K562 (cell line): ENCODE data around the gene SH3TC2. TPM values are rescaled to one million over a fixed set of nuclear protein-coding genes. Genes with fewer than 3 reads are reported as not detected.

Experiments
- ATAC-seq: fragments of 200-7000 bp; cut with Tn5 transposase; 3 replicates; pipeline ENCODE4 v1.9.1; 2020; ENCODE audit warnings: moderate library complexity
- BruUV-seq: library from RNA; stranded (reverse); fragments of 400-500 nt; replicated peaks from 2 replicates; lab custom pipeline; 2021; lab: Mats Ljungman, UMichigan
- CTCF ChIA-PET: fragments of 300-600 bp; formaldehyde crosslinking; extraction: SDS; loops from one replicate; lab custom pipeline; 2021; ENCODE audit warnings: low intra/inter-chr PET ratio; lab: Yijun Ruan, JAX
- POLR2A ChIA-PET: fragments of 300-600, 350-650 bp; sonication (Branson Sonifier 250); formaldehyde crosslinking; extraction: SDS; loops from one replicate; lab custom pipeline; 2021; ENCODE audit warnings: antibody characterized with exemption, inconsistent platforms; lab: Yijun Ruan, JAX
- DNase-seq, 4 experiments: peaks; one replicate each; pipeline versions ENCODE4 v3.0.0 to v3.0.0-alpha.2; 2011 to 2018; ENCODE audit warnings: low spot score in 3 of 4, mixed read lengths in 3 of 4; ENCODE audit errors: extremely low read depth in 1 of 4
- FAIRE-seq: peaks from 2 replicates; lab custom pipeline; 2011; peaks lifted over from hg19 to GRCh38; lab: Jason Lieb, UNC
- H2AFZ ChIP-seq: 2 replicates; pipeline ENCODE4 v1.6.0; 2011; ENCODE audit warnings: low read depth, low read length, control low read depth, inconsistent platforms
- H3K27ac ChIP-seq: fragments of 200-600 bp; 3 replicates; pipeline ENCODE4 v1.8.0; 2011; ENCODE audit warnings: low read depth, mild to moderate bottlenecking, control low read depth, inconsistent platforms, low read length, moderate library complexity, mixed read lengths; ENCODE audit errors: extremely low read depth
- H3K27me3 ChIP-seq, 2 experiments: fragments of 300-600 bp in 1 of 2; 2 replicates in 1 of 2; 3 replicates in 1 of 2; pipeline versions ENCODE4 v1.6.0 to v1.8.0; 2011; ENCODE audit warnings: inconsistent platforms in 2 of 2, low read length in 2 of 2, mild to moderate bottlenecking in 1 of 2, mixed read lengths in 1 of 2, moderate library complexity in 1 of 2; ENCODE audit not compliant: control insufficient read depth in 2 of 2, insufficient read depth in 2 of 2
- H3K36me3 ChIP-seq: fragments of 300-600 bp; 3 replicates; pipeline ENCODE4 v1.8.0; 2011; ENCODE audit warnings: mild to moderate bottlenecking, low read length, inconsistent platforms; ENCODE audit not compliant: control insufficient read depth, insufficient read depth
- H3K4me1 ChIP-seq, 2 experiments: fragments of 200-600 bp in 1 of 2; replicated peaks in 1 of 2; 2 replicates in 1 of 2; 3 replicates in 1 of 2; pipeline versions ENCODE4 v1.5.1 to v1.8.0; 2011; ENCODE audit warnings: inconsistent platforms in 2 of 2, low read length in 2 of 2, mild to moderate bottlenecking in 1 of 2, mixed read lengths in 1 of 2, moderate library complexity in 1 of 2; ENCODE audit not compliant: control insufficient read depth in 2 of 2, insufficient read depth in 2 of 2
- H3K4me2 ChIP-seq: 2 replicates; pipeline ENCODE4 v1.6.1; 2011; ENCODE audit warnings: low read length, control low read depth, inconsistent platforms, mixed read lengths; ENCODE audit not compliant: insufficient read depth
- H3K4me3 ChIP-seq: fragments of 200-600 bp; sonication (generic), shearing (Covaris generic); 2 replicates; pipeline ENCODE4 v1.5.1; 2016; ENCODE audit warnings: control low read depth, inconsistent platforms
- H3K79me2 ChIP-seq: fragments of 200-600 bp; 3 replicates; pipeline ENCODE4 v1.8.0; 2011; ENCODE audit warnings: low read length, inconsistent platforms; ENCODE audit not compliant: control insufficient read depth, insufficient read depth
- H3K9ac ChIP-seq, 2 experiments: 2 replicates each; pipeline versions ENCODE4 v1.6.0 to v1.6.1; 2011; ENCODE audit warnings: low read depth in 2 of 2, low read length in 2 of 2, control low read depth in 1 of 2, inconsistent platforms in 1 of 2, mild to moderate bottlenecking in 1 of 2, mixed read lengths in 1 of 2; ENCODE audit not compliant: insufficient read depth in 1 of 2
- H3K9me1 ChIP-seq: one replicate; pipeline ENCODE4 v1.6.0; 2011; ENCODE audit warnings: inconsistent platforms, mild to moderate bottlenecking, low read length, moderate library complexity; ENCODE audit not compliant: control insufficient read depth, insufficient read depth
- H3K9me3 ChIP-seq: replicated peaks from 2 replicates; pipeline ENCODE4 v1.5.1; 2011; ENCODE audit warnings: low read depth, low read length, inconsistent platforms; ENCODE audit not compliant: control insufficient read depth, insufficient read depth
- H4K20me1 ChIP-seq: replicated peaks from 2 replicates; pipeline ENCODE4 v1.6.1; 2011; ENCODE audit warnings: low read length, inconsistent platforms, mixed read lengths; ENCODE audit not compliant: control insufficient read depth, insufficient read depth
- BHLHE40 ChIP-seq: IDR thresholded peaks from 2 replicates; pipeline ENCODE4 v1.6.1; 2011; ENCODE audit warnings: low read length, improper control_type of control experiment
- CEBPB ChIP-seq: fragments of 450-650 bp; IDR thresholded peaks from 2 replicates; pipeline ENCODE4 v1.6.1; 2016; ENCODE audit warnings: missing genetic modification characterization, missing compliant biosample characterization
- CEBPG ChIP-seq, 3 experiments: fragments of 200-800 bp in 1 of 3; sonication (Bioruptor generic) in 1 of 3; sonication (generic) in 1 of 3; formaldehyde crosslinking in 1 of 3; IDR thresholded peaks in 2 of 3; conservative IDR thresholded peaks in 1 of 3; 2 replicates each; pipeline versions ENCODE4 v1.6.1 to v1.8.0; 2016 to 2022; ENCODE audit warnings: missing compliant biosample characterization in 2 of 3, missing genetic modification characterization in 2 of 3, mild to moderate bottlenecking in 1 of 3, missing genetic modification reagents in 1 of 3
- ELF1 ChIP-seq: fragments of 200-800 bp; sonication (Bioruptor generic); IDR thresholded peaks from 2 replicates; pipeline ENCODE4 v1.6.1; 2016; ENCODE audit warnings: missing genetic modification characterization, missing compliant biosample characterization
- FOSL1 ChIP-seq: fragments of 200-800 bp; sonication (Bioruptor generic); conservative IDR thresholded peaks from 2 replicates; pipeline ENCODE4 v1.6.1; 2016; ENCODE audit warnings: missing genetic modification characterization, missing compliant biosample characterization
- HLTF ChIP-seq: fragments of 450-650 bp; IDR thresholded peaks from 2 replicates; pipeline ENCODE4 v1.6.1; 2016
- HSF4 ChIP-seq: fragments of 250-450 bp; sonication (Bioruptor Pico); IDR thresholded peaks from 2 replicates; pipeline ENCODE4 v2.1.2; 2022; ENCODE audit warnings: mild to moderate bottlenecking, moderate library complexity, borderline replicate concordance
- MCM7 ChIP-seq, 2 experiments: fragments of 450-650 bp; IDR thresholded peaks; 2 replicates each; pipeline ENCODE4 v1.6.1; 2016 to 2018
- PCBP1 ChIP-seq: fragments of 200-400 bp; formaldehyde crosslinking; IDR thresholded peaks from 2 replicates; pipeline ENCODE4 v1.6.1; 2018; ENCODE audit warnings: mild to moderate bottlenecking, low read depth, low read length; ENCODE audit not compliant: poor library complexity, severe bottlenecking
- TBL1XR1 ChIP-seq, 2 experiments: IDR thresholded peaks; 2 replicates each; pipeline ENCODE4 v1.6.1; 2012; ENCODE audit warnings: improper control_type of control experiment in 2 of 2, low read length in 2 of 2, mild to moderate bottlenecking in 1 of 2
- TOE1 ChIP-seq, 2 experiments: fragments of 450-650 bp in 1 of 2; sonication (generic) in 1 of 2; formaldehyde crosslinking in 1 of 2; IDR thresholded peaks; 2 replicates each; pipeline versions ENCODE4 v1.7.1 to v1.8.0; 2016 to 2022; ENCODE audit warnings: borderline replicate concordance in 2 of 2, mild to moderate bottlenecking in 2 of 2, antibody characterized with exemption in 1 of 2, inconsistent platforms in 1 of 2, low read depth in 1 of 2, missing genetic modification reagents in 1 of 2, moderate library complexity in 1 of 2
- WHSC1 ChIP-seq: IDR thresholded peaks from one replicate; pipeline ENCODE4 v1.6.1; 2012; ENCODE audit warnings: low read length, control low read depth, inconsistent platforms
- ZBTB8A ChIP-seq: fragments of 450-650 bp; IDR thresholded peaks from 2 replicates; pipeline ENCODE4 v1.6.1; 2018; ENCODE audit warnings: mild to moderate bottlenecking, moderate library complexity; ENCODE audit not compliant: partially characterized antibody
- ZNF23 ChIP-seq: fragments of 250-450 bp; sonication (Bioruptor Pico); IDR thresholded peaks from 2 replicates; pipeline ENCODE4 v1.4.0; 2020; ENCODE audit warnings: mild to moderate bottlenecking
- WGBS: fragments of 100-300 bp; shearing (Covaris generic); methylation state at CpG from one replicate; pipeline ENCODE4 v1.1.6; 2016; ENCODE audit warnings: low coverage, mixed read lengths; ENCODE audit not compliant: insufficient coverage; ENCODE audit errors: missing lambda C conversion rate; 5-methylcytosine and 5-hydroxymethylcytosine counted together
- in situ Hi-C: fragments of 300-500 bp; cut with MboI; formaldehyde crosslinking; loops from 4 replicates; pipeline ENCODE4 v1.15.0; 2018; ENCODE audit warnings: inconsistent platforms, mixed read lengths
- intact Hi-C: fragments of 100-400 bp; cut with micrococcal nuclease; formaldehyde crosslinking; loops from 2 replicates; pipeline ENCODE4 v1.14.2; 2022
- polyA plus RNA-seq, 8 experiments: library from polyadenylated mRNA; depleted of rRNA in 4 of 8; stranded (reverse) in 5 of 8; unstranded in 3 of 8; fragments of >200 nt; fragmentation: Nextera tagmentation in 2 of 8; fragmentation: Illumina TruSeq in 1 of 8; extraction: Ambion mirVana in 2 of 8; extraction: Trizol in 1 of 8; gene quantifications; 2 replicates each; pipeline versions ENCODE4 v1.2.1 to v1.2.3, GENCODE V29; 2011 to 2014; ENCODE audit warnings: inconsistent platforms in 1 of 8, missing spikeins in 1 of 8
- total RNA-seq, 7 experiments: library from RNA; depleted of rRNA in 6 of 7; stranded (reverse); fragments of >200 nt in 6 of 7; fragmentation: Illumina TruSeq in 2 of 7; extraction: Trizol in 2 of 7; gene quantifications; 2 replicates each; pipeline versions ENCODE4 v1.2.1 to v1.2.3, GENCODE V29; 2011 to 2021; ENCODE audit warnings: low replicate concordance in 1 of 7
- TF ChIP-seq, protein P1 (sequence below): sonication (generic); formaldehyde crosslinking; IDR thresholded peaks from 2 replicates; pipeline ENCODE4 v1.8.1; 2023; ENCODE audit warnings: mild to moderate bottlenecking, missing genetic modification reagents

The SH3TC2 gene
- total and polyA plus RNA-seq, 9 of the 15 experiments (the other 6 are each of a cell fraction or from before 2014, with no cell fraction given) = 0.03 to 0.80 (median 0.55) TPM; not detected in 1

- Histone ChIP-seq H3K27ac (no peak overlapping the region), H2AFZ (no peak overlapping the region), H3K4me2 (no peak overlapping the region), H3K9me1 (no peaks in the 10 kb centered on the region), H3K36me3 (no peaks in the 10 kb centered on the region), H3K4me1 (no peaks in the 10 kb centered on the region; a peak in 2 of 5 replicates), H3K4me3 (no peak overlapping the region), H3K27me3 (peaks cover 0 to 15% of the 10 kb centered on the region in 2 experiments; a peak in 2 of 5 replicates), H4K20me1 (no peaks in the 10 kb centered on the region), H3K79me2 (no peaks in the 10 kb centered on the region), H3K9ac (no peak overlapping the region), H3K9me3 (no peaks in the 10 kb centered on the region)
- POLR2A ChIA-PET = no interaction called here
- no peak for ATAC-seq
- DNase-seq = no peak
- BruUV-seq = no TSS peak
- FAIRE-seq = no peak
- intact Hi-C loops = loop anchor here (5.0 kb wide), 1 partner anchor 227 kb away; no protein-coding TSS in a partner anchor
- in situ Hi-C loops = loop anchor here (25.0 kb wide), 2 partner anchors 603 to 853 kb away; no protein-coding TSS in a partner anchor
- CTCF ChIA-PET = no interaction called here
- TF ChIP-seq MCM7 (IDR thresholded peaks at IDR 0.05) = no peak
- TF ChIP-seq FOSL1 (tag) = peak; percentile 57
- no peak for TF ChIP-seq HLTF
- no peak for TF ChIP-seq TBL1XR1 (IDR thresholded peaks at IDR 0.05; ENCODE audit: low read length in 2 of 2)
- no peak for TF ChIP-seq TOE1 (IDR thresholded peaks at IDR 0.05; ENCODE audit: borderline replicate concordance)
- no peak for TF ChIP-seq TOE1 (CRISPR knock-in tag; IDR thresholded peaks at IDR 0.05; ENCODE audit: borderline replicate concordance, low read depth)
- WGBS = 0% methylated on average over 1 of the region's 1 CpG
Observed at GRCh38 chr5:149040421-149040820, 22.4 kb downstream of the SH3TC2 start.

DNA sequence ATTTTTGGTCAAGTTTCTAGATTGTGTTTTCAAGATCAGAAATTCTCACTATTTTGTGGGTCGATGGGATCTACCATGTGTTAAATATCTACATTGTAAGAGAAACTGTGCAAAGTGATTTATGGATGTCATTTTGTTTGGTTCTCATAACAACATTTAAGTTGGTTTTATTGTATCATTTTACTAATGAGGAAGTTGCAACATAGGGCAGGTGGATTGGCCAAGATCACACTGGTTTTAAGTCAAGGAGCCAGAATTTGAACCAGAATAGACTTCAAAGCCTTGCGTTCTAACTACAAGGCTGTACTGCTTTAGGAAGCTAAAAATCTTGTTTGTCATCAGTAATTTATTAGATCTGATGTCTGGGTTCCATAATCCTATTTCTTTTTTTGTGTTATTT is 23.4 kb downstream of the SH3TC2 start:
- H3K4me2 ChIP-seq = no peak overlapping the region
- H3K4me1 ChIP-seq = no peaks in the 10 kb centered on the region; a peak in 1 of 5 replicates
- H3K27me3 ChIP-seq = peaks cover 0 to 15% of the 10 kb centered on the region in 2 experiments; a peak in 2 of 5 replicates
- H3K9me3 ChIP-seq = no peaks in the 10 kb centered on the region
- CTCF ChIA-PET = no interaction called here
- H2AFZ ChIP-seq = no peak overlapping the region
- H3K9me1 ChIP-seq = no peaks in the 10 kb centered on the region
- intact Hi-C loops = loop anchor here (10.0 kb wide), 1 partner anchor 1095 kb away; no protein-coding TSS in a partner anchor
- no peak for DNase-seq
- no peak for ATAC-seq
- H3K4me3 ChIP-seq = no peak overlapping the region
- H3K79me2 ChIP-seq = no peaks in the 10 kb centered on the region
- no peaks in the 10 kb centered on the region for H3K36me3 ChIP-seq
- POLR2A ChIA-PET = interaction anchor here (0.5 to 0.8 kb wide), 2 partner anchors 50 to 268 kb away, joined by 3 read pairs; no protein-coding TSS in a partner anchor
- WGBS = 6% methylated on average over 2 of the region's 2 CpGs
- FAIRE-seq = no peak
- no peak overlapping the region for H3K9ac ChIP-seq
- H4K20me1 ChIP-seq = no peaks in the 10 kb centered on the region
- in situ Hi-C loops = loop anchor here (10.0 to 25.0 kb wide), 3 partner anchors 305 to 852 kb away; no protein-coding TSS in a partner anchor
- BruUV-seq = no TSS peak
- no peak overlapping the region for H3K27ac ChIP-seq
- no peak for TF ChIP-seq PCBP1
- TF ChIP-seq WHSC1 = no peak
- TF ChIP-seq BHLHE40 = no peak
- TF ChIP-seq, protein P1, sequence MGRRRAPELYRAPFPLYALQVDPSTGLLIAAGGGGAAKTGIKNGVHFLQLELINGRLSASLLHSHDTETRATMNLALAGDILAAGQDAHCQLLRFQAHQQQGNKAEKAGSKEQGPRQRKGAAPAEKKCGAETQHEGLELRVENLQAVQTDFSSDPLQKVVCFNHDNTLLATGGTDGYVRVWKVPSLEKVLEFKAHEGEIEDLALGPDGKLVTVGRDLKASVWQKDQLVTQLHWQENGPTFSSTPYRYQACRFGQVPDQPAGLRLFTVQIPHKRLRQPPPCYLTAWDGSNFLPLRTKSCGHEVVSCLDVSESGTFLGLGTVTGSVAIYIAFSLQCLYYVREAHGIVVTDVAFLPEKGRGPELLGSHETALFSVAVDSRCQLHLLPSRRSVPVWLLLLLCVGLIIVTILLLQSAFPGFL (CRISPR knock-in tag) = no peak
- TF ChIP-seq CEBPB (tag) = peak; percentile 83
- no peak for TF ChIP-seq CEBPG (CRISPR knock-in tag; IDR thresholded peaks at IDR 0.05)
- TF ChIP-seq CEBPG (tag; conservative IDR thresholded peaks at IDR 0.05 in 1 of 2, IDR thresholded peaks at IDR 0.05 in 1 of 2) = peak; percentile 62 to 92; a peak in 3 of 4 replicates
- no peak for TF ChIP-seq HSF4 (CRISPR knock-in tag)
- no peak for TF ChIP-seq ZNF23 (CRISPR knock-in tag)
- no peak for TF ChIP-seq ELF1 (tag)
- no peak for TF ChIP-seq ZBTB8A
